Measurements from ENCODE around the gene CADM2. TPM values are rescaled to one million over a fixed set of nuclear protein-coding genes. Genes with fewer than 3 reads are reported as not detected.

Gene CADM2
- total RNA-seq, 4 donors from 2014 or later = 1.7 to 34.7 (median 7.9) TPM

DNA sequence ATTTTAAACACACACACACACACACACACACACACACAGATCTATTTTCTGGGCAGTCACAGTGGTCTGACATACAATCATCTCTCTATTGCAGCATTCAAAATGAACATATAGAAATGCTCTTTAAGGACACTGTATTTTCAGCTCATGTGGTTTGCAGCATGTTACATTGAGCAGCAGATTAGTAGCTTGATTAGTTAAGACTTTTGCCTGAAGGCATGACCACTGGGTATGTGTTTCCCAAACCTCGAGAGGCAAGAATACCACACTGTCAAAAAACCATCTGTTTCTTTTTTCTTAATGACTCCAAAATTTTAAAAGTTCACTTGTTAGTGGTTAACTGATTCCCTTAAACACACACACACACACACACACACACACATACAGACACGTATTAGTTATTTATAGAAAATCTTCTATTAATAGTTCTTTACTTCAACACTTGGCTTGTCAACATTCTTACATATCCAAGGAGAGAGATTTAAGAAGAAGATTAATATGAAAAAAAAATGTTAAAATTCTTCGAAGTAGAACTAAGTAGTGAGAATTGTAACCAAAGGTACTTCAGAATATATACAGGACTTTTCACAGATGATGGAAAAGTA is 518.2 kb downstream of the CADM2 start:
- ATAC-seq (ENCODE audit: low FRiP score) (no peak), DNase-seq (ENCODE audit: low spot score) (no peak)
- TF ChIP-seq CTCF (IDR thresholded peaks at IDR 0.05) = no peak

- no peak for DNase-seq (ENCODE audit: low spot score)
- no peak for ATAC-seq (ENCODE audit: low FRiP score)
- TF ChIP-seq CTCF (IDR thresholded peaks at IDR 0.05) = no peak
Measured at GRCh38 chr3:85481411-85482212, 522.8 kb downstream of the CADM2 start.

DNA sequence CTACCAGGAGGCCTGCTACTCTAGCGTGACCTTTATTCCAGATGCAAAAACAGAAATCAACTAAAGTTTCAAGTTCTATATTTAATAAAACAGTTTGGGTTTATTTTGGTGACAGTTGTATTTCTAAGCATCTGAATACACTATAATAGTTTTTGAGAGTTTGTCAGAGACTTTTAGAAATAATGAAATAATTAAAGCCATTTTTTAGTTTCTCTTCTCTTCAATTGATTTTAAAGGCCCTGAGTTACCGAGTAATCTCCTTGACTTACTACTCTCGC is 523.4 kb downstream of the CADM2 start:
- TF ChIP-seq CTCF (IDR thresholded peaks at IDR 0.05) = no peak
- ATAC-seq (ENCODE audit: low FRiP score) = no peak
- DNase-seq (ENCODE audit: low spot score) = no peak

DNA sequence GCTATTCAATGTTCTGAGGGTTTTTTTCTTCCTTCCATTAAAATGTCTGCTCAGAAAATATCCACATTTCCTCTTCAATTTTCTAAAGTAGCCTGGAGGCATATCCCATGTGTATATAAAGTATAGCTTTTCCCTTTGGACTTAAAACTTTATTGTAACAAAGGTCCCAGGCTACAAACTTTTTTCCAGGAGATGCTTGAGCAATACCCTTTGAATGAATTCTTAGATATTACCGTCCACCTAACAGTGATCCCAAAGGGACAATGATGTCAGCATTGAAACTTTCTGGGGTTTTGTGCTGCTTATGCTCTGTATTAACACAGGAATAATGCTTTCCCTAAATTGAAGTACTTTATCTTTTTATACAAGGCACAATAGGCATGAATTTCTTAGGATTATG is 525.2 kb downstream of the CADM2 start:
- DNase-seq (ENCODE audit: low spot score) (no peak), ATAC-seq (ENCODE audit: low FRiP score) (no peak)
- no peak for TF ChIP-seq CTCF (IDR thresholded peaks at IDR 0.05)

DNA sequence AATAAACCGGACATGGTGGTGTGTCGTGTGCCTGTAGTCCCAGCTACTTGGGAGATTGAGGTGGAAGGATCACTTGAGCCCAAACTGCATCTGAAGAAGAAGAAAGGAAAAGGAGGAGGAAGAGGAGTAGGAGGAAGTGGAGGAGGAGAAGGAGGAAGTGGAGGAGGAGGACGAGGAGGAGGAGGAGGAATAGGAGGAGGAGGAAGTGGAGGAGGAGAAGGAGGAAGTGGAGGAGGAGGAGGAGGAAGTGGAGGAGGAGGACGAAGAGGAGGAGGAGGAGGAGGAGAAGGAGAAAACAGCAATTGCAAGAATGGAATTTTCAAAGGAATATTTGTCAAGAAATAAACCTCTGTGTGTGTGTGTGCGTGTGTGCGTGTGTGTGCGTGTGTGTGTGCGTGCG is 528.6 kb downstream of the CADM2 start:
- ATAC-seq (ENCODE audit: low FRiP score) (no peak), DNase-seq (ENCODE audit: low spot score) (no peak)
- TF ChIP-seq CTCF (IDR thresholded peaks at IDR 0.05) = no peak

DNA sequence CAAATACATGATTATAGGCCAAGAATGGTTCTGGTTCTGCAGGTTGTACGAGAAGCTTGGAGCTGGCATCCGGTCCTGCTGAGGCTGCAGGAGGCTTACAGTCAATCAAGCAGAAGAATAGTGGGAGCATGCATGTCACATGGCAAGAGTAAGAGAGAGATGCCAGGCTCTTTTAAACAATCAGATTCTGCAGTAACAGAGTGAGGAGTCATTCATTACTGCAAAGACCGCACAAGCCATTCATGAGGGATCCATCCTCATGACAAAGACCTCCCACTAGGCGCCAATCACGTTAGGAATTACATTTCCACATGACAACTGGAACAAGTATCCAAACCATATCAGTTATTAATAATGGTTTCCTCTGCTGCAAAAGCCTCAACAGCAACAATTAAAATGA is 536.8 kb downstream of the CADM2 start:
- no peak for DNase-seq (ENCODE audit: low spot score)
- no peak for ATAC-seq (ENCODE audit: low FRiP score)
- no peak for TF ChIP-seq CTCF (IDR thresholded peaks at IDR 0.05)

- DNase-seq (ENCODE audit: low spot score) = no peak
- ATAC-seq (ENCODE audit: low FRiP score) = no peak
- TF ChIP-seq CTCF (IDR thresholded peaks at IDR 0.05) = no peak
Measured at GRCh38 chr3:85498177-85498576, 539.4 kb downstream of the CADM2 start.

Data from omental fat pad (tissue), 4 donors.